Left cardiac atrium (tissue), 4 donors: ENCODE data around the gene AFF1. TPM values are rescaled to one million over a fixed set of nuclear protein-coding genes. Genes with fewer than 3 reads are reported as not detected.

Experiments used
- ATAC-seq, 2 donors: fragments of 200-7000 bp; cut with Tn5 transposase; one replicate each; pipeline ENCODE4 v1.9.1; 2020; ENCODE audit warnings: mild to moderate bottlenecking in 2 of 2, moderate library complexity in 2 of 2
- DNase-seq: peaks from one replicate; pipeline ENCODE4 v3.0.0-alpha.2; 2020
- intact Hi-C, 2 donors: fragments of 100-400 bp; cut with DNase I; formaldehyde crosslinking; loops; one replicate each; pipeline versions ENCODE4 v1.14.1 to v1.15.1; 2022 to 2023
- total RNA-seq, 2 donors: library from RNA; stranded (reverse); fragmentation: NEBNext Ultra II Directional; extraction: Animal tissue kit (Norgen Biotek cat#: 25700); gene quantifications; one replicate each; pipeline ENCODE4 v1.2.1, GENCODE V29; 2021
- donor health status: DM: no; HTN: yes; CAD: no.
- donor health status: DM: no; HTN: yes; CAD: no; lungs with severe emphysema.
- donor health status: DM: yes; HTN: yes; CAD: no.
- donor health status: Dilated cardiomyopathy.

The AFF1 gene
- total RNA-seq, 2 donors from 2014 or later = 68.1 to 78.4 TPM

DNA sequence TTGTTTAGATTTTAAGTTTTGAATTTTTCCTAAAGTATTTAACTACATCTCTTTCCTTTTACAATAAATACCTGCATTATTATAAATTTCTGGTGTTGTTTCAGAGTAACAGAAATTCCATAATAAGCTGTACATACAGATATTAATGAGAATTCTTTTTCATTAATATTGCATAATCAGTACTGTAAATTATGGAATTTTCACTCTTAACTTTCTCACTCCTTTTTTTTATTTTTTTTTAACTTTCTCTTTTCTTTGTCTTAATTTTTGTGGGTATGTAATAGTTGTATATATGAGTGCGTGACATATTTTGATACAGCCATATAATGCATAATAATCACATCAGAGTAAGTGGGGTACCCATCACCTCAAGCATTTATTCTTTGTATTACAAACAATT, 175.1 kb downstream of the AFF1 start:
- intact Hi-C loops = no loop called here
- ATAC-seq (no peak), DNase-seq (no peak)

GRCh38 chr4:87112063-87112462, 177.3 kb downstream of the AFF1 start:
- DNase-seq = no peak
- intact Hi-C loops = no loop called here
- no peak for ATAC-seq

- intact Hi-C loops = no loop called here
- ATAC-seq = peak; percentile 39 to 56
- no peak for DNase-seq
These were observed 179.6 kb downstream of the AFF1 start for GRCh38 chr4:87114245-87115062.

DNA sequence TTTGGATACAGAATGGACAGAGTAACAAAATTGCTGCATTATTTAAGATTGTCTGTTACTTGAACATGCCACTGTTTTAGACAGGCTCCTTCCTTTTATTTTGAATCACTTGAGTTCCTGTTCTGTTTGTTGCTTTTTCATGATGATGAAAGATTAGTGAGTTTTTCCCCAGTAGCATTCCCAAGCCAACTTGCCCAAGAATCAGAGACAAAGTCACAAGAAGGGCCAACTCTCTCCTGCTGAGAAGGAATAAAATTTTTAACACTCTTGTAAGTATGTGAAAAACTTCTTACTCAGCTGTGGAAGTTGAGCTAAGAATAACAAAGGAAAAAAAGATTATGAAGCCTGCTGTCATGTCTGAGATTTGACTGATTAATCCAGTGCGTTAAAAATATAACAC, 181.4 kb downstream of the AFF1 start:
- ATAC-seq = no peak
- DNase-seq = no peak
- intact Hi-C loops = no loop called here

DNA sequence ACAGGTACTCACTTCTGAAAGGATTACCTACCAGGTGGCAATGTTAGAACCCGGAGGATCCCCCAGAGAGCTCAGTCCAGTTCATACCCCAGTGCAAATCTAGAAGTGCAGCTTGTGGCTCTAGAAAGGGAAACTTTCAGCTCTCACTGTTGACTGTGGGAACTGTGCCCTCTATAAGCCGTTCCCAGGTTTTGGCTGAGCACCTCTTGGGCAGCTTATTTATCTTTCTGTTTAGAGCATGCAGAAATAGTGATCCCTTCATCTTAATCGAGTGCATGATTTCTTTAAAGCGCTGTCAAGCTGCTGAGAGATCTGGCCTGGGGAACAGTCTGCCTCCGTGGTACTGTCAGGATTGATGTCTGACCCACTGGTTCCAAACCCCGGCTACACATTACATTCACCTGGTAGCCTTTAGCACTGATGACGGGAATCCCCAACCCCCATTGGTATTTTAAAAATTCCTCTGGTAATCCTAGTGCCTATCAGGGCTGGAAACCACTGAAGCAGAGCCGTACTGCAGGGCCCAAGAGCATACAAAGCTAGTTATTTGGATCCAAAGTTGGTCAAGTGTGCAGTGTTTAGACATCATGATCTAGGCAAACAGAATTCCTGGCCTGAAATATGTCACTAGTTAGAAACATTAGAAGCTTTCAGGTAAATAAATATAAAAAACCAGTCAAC, 182.4 kb downstream of the AFF1 start:
- DNase-seq (no peak), ATAC-seq (no peak)
- intact Hi-C loops = no loop called here

GRCh38 chr4:87117732-87118075, 182.9 kb downstream of the AFF1 start:
- no peak for ATAC-seq
- no peak for DNase-seq
- intact Hi-C loops = no loop called here

DNA sequence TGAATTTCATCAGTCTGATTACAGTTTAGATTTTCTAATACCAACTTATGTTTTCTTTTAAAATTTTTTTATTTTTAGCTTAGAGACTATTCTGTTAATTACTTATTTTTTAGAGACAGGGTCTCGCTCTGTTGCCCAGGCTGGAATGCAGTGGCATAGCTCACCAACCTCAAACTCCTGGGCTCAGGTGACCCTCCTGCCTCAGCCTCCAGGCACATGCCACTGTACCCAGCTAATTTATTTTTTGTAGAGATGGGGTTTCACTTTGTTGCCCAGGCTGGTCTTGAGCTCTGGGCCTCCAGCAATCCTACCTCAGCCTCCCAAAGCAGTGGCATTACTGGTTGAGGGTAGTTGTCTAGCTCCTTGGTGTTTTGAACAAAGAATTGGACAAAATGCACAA, 183.6 kb downstream of the AFF1 start:
- ATAC-seq (no peak), DNase-seq (no peak)
- intact Hi-C loops = no loop called here

DNA sequence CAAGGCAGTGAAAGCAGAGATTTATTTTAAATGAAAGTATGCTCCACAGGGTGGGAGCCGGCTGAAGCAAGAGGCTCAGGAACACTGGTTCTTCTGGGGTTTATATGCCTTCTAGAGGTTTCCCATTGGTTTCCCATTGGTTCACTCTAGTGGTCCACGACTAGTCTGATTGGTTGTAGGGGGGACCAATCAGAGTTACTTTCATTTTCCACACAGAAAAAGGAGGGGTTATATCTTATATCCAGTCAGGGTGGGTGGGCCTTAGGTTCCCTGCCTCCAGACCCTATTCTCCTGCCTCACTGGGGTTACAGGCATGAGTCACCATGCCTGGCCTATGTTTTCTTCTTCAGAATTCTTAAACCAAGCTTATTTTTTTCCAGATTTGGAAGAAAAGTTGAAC, 184.0 kb downstream of the AFF1 start:
- intact Hi-C loops = no loop called here
- ATAC-seq = peak in 1 of 2 donors; percentile 9
- no peak for DNase-seq

- DNase-seq (no peak), ATAC-seq (no peak)
- intact Hi-C loops = loop anchor here in 1 of 2 donors (10.0 kb wide), 1 partner anchor 195 kb away; no protein-coding TSS in a partner anchor
These were observed 185.2 kb downstream of the AFF1 start for GRCh38 chr4:87120010-87120409.

- intact Hi-C loops = loop anchor here in 1 of 2 donors (10.0 kb wide), 1 partner anchor 196 kb away; no protein-coding TSS in a partner anchor
- ATAC-seq = peak; percentile 86 to 88
- DNase-seq = peak; percentile 42
These were observed 185.8 kb downstream of the AFF1 start for GRCh38 chr4:87120411-87121162.

DNA sequence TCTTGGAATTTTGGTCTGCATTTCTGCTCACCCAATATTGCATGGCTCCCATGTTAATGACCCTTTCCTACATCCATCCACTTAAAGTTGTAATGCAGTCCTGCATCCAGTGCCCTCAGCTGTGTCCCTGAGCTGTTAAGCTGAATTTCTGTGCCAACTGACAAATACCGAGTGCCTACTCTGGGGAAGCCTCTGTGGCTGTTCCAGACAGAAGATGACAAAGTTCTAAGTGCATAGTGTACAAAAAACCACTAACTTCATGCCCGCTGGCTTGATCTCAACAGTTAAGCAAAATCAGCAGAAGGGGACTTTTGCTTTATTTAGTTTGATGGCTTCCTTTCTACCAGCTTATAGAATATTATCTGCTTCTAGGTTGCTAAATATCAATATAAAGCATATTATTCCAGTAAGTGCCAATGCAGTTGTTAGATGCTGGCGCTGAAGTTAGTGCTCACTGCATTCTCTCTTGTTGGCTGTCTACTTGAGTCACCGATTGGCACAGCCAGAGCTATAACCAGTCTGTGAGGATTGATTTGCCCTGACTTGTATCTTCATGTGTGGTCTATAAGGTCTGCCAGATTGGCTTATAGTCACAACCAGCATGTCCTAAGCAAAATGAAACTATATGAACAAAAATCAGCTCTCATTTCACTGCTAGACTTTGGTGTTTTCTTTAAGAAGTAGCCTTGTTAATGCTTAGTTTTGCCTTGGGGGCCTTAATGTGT, 186.7 kb downstream of the AFF1 start:
- intact Hi-C loops = loop anchor here in 1 of 2 donors (10.0 kb wide), 1 partner anchor 197 kb away; no protein-coding TSS in a partner anchor
- ATAC-seq (peak; percentile 27 to 43), DNase-seq (no peak)

DNA sequence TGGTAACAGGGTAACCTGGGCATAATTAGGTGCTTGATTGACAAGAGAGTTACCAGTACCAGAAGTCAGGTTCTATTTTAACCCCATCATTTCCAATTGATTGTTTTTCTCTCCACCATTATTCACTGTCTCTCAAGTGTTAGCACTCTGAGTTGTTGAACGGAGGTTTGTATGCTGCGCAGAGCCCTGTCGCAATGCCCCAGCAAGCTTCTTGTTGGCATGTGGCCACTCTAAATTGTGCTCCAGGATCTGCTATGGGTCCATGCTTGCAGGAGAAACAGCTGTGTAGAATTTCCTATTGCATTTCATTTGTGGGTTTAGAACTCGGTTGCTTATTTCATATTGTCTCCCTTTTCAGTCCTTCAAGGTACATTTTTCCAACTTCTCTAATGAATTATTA, 187.4 kb downstream of the AFF1 start:
- intact Hi-C loops = loop anchor here in 1 of 2 donors (10.0 kb wide), 1 partner anchor 197 kb away; no protein-coding TSS in a partner anchor
- DNase-seq = no peak
- ATAC-seq = peak; percentile 25 to 32

DNA sequence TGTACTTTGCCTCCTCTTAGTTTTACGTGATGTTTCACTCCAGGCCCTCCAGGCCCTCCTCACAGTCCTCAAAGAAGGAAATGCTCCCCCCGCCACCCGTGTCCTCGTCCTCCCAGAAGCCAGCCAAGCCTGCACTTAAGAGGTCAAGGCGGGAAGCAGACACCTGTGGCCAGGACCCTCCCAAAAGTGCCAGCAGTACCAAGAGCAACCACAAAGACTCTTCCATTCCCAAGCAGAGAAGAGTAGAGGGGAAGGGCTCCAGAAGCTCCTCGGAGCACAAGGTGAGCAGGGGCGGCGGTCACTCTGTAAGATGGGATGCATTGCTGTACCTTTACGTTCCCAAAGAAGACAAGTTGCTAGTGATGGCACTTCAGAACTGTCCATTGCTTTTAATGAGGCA, 191.2 kb downstream of the AFF1 start:
- DNase-seq (no peak), ATAC-seq (no peak)
- intact Hi-C loops = loop anchor here in 1 of 2 donors (10.0 kb wide), 1 partner anchor 201 kb away; no protein-coding TSS in a partner anchor

DNA sequence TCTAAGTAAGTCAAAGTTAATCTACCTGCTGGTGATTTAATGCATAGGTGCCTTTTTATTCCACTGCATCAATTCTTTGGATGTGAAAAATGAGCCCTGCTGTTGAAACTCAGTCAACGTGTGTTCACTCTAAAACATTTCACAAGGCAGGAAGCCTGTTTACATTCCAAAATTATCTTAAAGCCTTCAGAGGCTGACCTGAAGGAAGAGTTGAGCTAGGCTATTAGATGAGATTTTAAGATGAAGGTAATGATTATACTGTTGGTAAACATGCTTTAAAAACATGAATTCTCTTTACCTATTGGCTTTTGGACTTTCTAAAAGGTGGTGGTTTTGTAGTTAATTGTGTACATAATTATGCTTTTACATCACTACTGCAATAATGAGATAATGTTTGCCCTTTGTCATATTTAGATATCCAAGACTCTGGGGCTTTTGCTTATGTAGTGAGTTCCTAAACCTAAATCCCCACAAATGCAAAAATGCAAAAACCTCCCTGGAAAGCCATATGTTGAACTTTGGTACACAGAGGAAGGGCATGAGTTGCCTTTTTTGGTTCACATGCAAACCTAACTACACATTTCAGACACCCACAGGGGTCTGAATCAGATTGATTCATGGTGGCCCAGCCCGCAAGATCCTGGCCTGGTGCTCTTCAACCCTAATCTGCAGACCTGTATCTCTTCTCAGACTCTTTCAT, 193.3 kb downstream of the AFF1 start:
- DNase-seq (no peak), ATAC-seq (no peak)
- intact Hi-C loops = loop anchor here in 1 of 2 donors (10.0 kb wide), 1 partner anchor 203 kb away; no protein-coding TSS in a partner anchor

GRCh38 chr4:87129681-87130080, 194.9 kb downstream of the AFF1 start:
- ATAC-seq (no peak), DNase-seq (no peak)
- intact Hi-C loops = loop anchor here in 1 of 2 donors (10.0 kb wide), 1 partner anchor 205 kb away; no protein-coding TSS in a partner anchor

DNA sequence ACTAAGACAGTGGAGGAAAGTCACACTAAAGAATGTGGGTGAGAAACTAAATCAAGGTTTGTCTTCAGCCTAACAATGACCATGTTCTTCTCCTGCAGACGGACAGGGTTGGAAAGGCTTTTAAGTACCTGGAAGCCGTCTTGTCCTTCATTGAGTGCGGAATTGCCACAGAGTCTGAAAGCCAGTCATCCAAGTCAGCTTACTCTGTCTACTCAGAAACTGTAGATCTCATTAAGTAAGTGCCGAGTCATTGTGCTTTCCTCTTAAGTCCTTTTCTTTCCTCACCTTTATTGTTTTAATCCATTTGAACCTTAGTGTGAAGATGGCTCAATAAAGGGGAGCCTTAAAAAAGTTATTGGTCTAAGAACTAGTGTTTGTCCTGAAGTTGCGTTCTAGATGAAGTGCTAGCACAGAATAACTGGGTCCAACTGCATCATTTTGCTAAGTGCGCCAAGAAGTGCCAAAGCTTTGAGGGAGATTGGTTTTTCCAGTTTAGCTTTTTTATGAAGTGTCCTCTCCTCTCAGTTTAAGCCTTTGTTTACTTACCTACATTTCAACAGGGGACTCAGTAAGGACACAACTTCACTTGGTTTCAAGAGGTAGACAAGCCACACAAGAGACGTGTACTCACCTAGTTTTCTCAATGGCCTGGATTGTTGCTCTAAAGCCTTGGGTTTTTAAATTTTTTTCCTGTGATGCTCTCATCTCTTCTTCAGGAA, 196.3 kb downstream of the AFF1 start:
- intact Hi-C loops = no loop called here
- no peak for ATAC-seq
- DNase-seq = no peak

DNA sequence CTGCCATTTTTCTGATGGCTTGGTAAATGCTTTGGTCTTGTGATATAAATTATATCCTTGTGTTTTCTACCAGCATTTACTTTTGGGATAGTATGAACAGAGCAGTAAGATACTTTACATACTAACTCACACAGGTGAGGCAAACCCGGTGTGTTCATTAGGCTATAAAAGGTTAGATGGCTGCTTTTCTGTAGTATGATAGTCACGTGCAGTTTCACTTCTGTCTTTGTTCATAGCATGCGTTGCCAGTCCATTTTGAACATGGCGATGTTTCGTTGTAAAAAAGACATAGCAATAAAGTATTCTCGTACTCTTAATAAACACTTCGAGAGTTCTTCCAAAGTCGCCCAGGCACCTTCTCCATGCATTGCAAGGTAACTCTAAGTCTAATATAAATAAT, 197.2 kb downstream of the AFF1 start:
- intact Hi-C loops = no loop called here
- no peak for DNase-seq
- no peak for ATAC-seq

GRCh38 chr4:87133183-87133582, 198.4 kb downstream of the AFF1 start:
- intact Hi-C loops = no loop called here
- ATAC-seq (peak; percentile 51 to 71), DNase-seq (no peak)
